Bone marrow (tissue), 2 donors: Measurements from ENCODE around the gene FOXO4.

Experiments
- DNase-seq, 2 donors: peaks; one replicate each; lab custom pipeline; 2025; lab: John Stamatoyannopoulos, UW

The FOXO4 gene

DNA sequence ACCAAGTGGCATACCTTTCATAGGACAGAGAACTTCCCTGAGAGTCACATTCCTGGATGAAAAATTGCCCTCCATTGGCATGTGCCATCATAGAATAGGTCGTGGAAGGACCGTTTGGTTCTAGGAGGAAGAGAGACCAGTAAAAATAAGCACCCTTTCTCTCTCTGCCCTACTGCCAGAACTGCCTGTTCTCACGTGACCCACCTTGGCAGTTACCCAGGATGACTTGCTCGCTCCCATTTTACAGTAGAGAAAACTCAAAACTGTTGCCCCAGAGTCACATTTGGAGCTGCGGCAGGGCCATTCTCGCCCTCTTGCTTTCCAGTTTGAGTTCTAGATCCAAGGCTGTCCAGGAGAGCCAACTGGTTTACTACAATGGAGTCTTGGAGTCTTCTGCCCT lies 47.9 kb downstream of the FOXO4 start:
- DNase-seq = no peak

DNA sequence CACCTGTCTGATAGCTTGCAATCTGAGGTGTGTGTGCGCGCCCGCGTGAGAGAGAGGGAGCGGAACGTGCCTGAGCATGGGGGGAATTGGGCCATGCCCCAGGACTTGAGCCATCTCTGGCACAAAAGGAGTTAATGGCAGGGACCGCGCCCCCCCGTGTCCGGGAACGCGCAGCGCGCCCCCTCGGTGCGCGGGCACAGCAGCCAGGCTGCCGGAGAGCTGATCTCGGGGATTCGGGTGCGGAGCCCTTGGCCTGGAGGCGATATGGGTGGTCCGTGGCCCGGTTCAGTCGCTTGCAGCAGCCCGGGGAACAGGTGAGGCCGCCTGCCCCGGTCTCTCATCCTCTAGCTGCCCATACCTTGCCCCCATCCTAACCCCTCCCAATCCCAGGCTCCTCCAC lies 49.0 kb downstream of the FOXO4 start, which contains the start of gene NLGN3:
Gene NLGN3, plus strand, starts transcription at position 191 of the 400 bp plus-strand sequence. CDS start 2,909 bp downstream, outside the sequence.
- DNase-seq = no peak

DNA sequence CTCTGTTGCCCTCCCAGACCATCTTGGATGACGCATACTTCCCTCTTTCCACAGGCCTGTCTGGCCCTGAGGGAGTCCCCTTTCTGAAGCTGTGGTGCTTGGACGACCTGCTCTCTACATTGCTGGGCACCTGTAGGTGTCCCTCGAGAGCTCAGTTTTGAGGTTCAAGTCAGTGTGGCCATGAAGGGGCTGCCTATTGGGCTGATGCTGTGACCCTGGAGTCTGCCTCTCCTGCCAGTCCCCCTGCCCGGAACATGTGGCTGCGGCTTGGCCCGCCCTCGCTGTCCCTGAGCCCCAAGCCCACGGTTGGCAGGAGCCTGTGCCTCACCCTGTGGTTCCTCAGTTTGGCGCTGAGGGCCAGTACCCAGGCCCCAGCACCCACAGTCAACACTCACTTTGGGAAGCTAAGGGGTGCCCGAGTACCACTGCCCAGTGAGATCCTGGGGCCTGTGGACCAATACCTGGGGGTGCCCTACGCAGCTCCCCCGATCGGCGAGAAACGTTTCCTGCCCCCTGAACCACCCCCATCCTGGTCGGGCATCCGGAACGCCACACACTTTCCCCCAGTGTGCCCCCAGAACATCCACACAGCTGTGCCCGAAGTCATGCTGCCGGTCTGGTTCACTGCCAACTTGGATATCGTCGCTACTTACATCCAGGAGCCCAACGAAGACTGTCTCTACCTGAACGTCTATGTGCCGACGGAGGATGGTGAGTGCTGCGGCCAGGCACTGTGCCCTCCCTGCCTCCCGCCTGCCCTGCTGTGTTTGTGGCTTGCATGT lies 52.0 kb downstream of the FOXO4 start:
- DNase-seq = no peak

DNA sequence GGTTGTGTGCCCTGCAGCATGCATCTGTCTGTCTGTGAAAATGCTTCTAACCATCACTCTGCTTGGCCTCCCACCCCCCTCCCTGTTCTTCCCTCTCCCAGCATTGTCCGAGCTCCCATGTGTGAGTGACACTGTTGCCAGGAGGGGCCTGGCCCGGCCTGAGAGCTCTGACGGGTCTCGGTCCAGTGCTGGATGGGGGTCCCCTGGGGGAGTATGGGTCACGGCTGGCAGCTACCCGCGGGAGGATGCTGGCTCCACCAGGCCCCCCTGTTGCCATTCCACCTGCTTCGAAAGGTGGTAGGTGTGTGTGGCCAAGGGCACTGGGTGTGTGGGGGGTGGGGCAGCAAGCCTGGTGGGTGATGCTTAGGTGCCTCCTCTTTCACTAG lies 52.6 kb downstream of the FOXO4 start:
- DNase-seq = no peak

DNA sequence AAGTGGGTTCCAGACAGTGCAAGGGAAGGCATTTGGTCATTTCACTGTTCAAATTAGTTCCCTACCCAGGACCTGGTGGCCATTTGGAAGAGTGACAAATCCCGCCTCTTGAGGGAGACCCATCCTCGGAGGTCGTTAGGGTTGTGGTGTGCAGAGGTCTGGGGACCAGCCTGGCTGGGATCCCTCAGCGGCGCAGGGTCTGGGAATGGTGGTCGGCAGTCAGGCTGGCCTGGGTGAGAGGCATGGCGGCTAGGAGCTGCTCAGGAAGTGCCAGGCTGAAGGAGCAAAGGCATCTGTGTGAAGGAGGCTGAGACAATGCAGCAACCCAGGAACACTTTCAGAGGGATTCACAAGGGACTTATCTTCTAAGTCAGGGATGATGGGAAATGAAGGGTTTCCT lies 55.7 kb downstream of the FOXO4 start:
- DNase-seq = no peak
